Right kidney (tissue), 1 donor: Measurements from ENCODE around the gene ZSCAN25.
"Not testable (repeated sequence)": the region's sequence is repeated elsewhere in the genome, so short reads cannot be mapped to it uniquely, and the experiment has no call there.

Experiments
- DNase-seq: peaks from one replicate; pipeline ENCODE4 v3.0.0-alpha.2; 2016

ZSCAN25 gene

GRCh38 chr7:99615989-99616358 lies 772 bp upstream of the ZSCAN25 start:
- no peak for DNase-seq

GRCh38 chr7:99617192-99617781 lies 541 bp downstream of the ZSCAN25 start:
- no peak for DNase-seq

GRCh38 chr7:99618726-99619125 lies 2.0 kb downstream of the ZSCAN25 start:
- no peak for DNase-seq

GRCh38 chr7:99619571-99620130 lies 2.9 kb downstream of the ZSCAN25 start:
- no peak for DNase-seq

GRCh38 chr7:99621271-99621670 lies 4.5 kb downstream of the ZSCAN25 start:
- no peak for DNase-seq

GRCh38 chr7:99622596-99622995 lies 5.8 kb downstream of the ZSCAN25 start:
- DNase-seq: no peak

- DNase-seq: no peak
Measured at GRCh38 chr7:99623091-99623693, 6.4 kb downstream of the ZSCAN25 start.

GRCh38 chr7:99623702-99624447 lies 7.1 kb downstream of the ZSCAN25 start:
- DNase-seq: no peak

- DNase-seq: no peak
Measured at GRCh38 chr7:99624484-99624883, 7.7 kb downstream of the ZSCAN25 start.

GRCh38 chr7:99625321-99625720 lies 8.6 kb downstream of the ZSCAN25 start:
- no peak for DNase-seq

GRCh38 chr7:99625961-99626360 lies 9.2 kb downstream of the ZSCAN25 start:
- DNase-seq: no peak

- no peak for DNase-seq
Measured at GRCh38 chr7:99626661-99627060, 9.9 kb downstream of the ZSCAN25 start.

- DNase-seq: no peak
Measured at GRCh38 chr7:99627513-99627912, 10.8 kb downstream of the ZSCAN25 start.

GRCh38 chr7:99628471-99629465 lies 12.0 kb downstream of the ZSCAN25 start:
- DNase-seq: no peak

GRCh38 chr7:99629643-99630042 lies 12.9 kb downstream of the ZSCAN25 start:
- DNase-seq: no peak

- DNase-seq: no peak
Measured at GRCh38 chr7:99631295-99632109, 14.8 kb downstream of the ZSCAN25 start.

- not testable (repeated sequence) for DNase-seq
Measured at GRCh38 chr7:99637414-99637813, 20.7 kb downstream of the ZSCAN25 start.

GRCh38 chr7:99638731-99639130 lies 22.0 kb downstream of the ZSCAN25 start:
- DNase-seq: no peak

- no peak for DNase-seq
Measured at GRCh38 chr7:99639267-99639666, 22.5 kb downstream of the ZSCAN25 start.

GRCh38 chr7:99642027-99642426 lies 25.3 kb downstream of the ZSCAN25 start:
- no peak for DNase-seq

- no peak for DNase-seq
Measured at GRCh38 chr7:99643464-99643863, 26.7 kb downstream of the ZSCAN25 start.
